Stimulated activated CD8-positive, alpha-beta memory T cell treated with anti-CD3 and anti-CD28 coated beads, Interleukin-7, amount 100 ng/mL, for 1 hour (primary cell): ENCODE measurements around the gene PIEZO1.

ENCODE experiments used
- DNase-seq, 2 donors: peaks; one replicate each; pipeline ENCODE4 v3.0.0-alpha.2; 2020; ENCODE audit warnings: low read depth in 2 of 2

The PIEZO1 gene

DNA sequence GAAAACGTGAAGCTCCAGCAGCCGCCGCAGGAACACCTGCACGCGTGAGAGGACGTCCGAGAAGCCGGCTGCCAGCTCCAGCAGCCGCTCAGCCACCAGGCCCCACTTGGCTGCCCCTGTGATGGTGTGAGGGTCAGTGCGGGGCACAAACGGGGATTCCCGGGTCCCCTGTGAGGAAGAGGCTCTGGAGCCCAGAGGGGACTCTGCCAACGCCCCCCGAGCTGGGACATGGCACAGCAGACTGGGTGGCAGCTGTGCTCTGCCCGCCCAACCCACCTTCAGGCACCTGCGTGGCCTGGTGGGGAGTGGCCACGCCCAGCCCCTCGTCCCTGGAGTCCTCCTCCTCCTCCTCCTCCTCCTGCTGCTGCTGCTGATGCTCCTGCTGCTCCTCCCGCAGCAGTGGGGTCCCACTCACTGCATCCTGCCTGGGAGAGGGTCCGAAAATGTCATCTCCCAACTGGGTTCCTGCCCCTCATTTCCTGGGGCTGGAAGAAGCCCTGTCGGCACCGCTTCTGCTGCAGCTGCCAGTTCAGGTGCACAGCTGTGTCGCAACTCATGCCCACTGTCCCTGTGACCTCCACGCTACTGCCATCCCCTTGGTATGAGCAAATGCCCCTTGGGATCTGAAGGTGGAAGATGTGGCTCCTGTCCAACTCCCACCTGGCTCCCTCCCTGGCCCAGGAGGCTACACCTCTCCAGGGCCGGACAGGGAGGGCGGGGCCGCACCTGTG, 51.2 kb downstream of the PIEZO1 start:
- no peak for DNase-seq

DNA sequence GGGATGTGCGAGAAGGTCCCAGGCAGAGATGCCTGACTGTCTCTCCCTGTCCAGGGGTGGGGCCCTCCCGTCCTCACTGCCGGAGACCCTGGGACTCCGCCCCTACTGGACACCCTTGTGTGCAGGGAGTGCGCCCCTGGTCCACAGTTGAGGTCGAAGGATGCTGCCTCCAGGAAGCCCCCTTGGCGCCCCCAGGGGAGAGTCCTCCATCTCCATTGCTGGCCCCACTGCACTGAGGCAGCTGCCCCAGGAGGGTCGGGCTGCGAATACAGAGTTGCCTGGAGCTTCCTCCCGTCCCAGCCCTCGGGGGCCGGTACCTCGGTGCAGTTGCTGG, 52.1 kb downstream of the PIEZO1 start:
- no peak for DNase-seq

DNA sequence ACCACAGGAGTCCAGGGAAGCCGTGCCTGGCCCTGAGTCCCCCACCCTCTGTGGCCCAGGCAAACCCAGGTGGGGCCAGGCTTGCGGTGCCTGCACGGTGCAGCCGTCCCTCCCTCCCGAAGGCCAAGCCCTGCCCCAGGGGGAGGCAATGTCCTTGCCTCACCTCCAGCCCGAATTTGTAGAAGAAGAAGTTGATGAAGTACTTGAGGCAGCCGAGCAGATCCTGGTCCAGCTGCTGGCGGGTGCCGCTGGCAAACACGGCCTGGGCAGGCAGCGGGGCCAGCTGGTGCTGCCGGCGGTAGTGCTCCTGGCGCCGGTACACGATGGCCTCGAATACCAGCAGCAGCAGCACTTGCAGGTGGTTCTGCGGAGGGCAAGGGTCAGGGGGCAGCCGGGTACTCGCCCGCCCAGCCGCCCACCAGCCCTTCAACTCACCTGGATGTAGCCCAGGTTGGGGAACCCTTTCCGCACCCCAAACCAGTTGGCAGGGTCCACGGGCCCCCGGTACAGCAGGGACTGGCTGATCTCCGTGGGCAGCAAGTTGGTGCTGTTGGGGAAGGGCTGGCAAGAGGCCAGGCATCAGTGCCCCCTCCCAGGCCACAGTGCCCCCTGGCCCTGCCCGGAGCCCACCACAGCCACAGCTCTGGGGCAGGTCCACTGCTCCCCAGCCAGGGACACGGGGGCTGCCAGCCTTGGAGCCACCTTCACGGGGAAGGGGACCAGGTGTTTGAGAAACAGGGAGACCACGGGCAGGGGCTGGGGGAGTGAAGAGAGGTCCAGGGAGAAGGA, 52.7 kb downstream of the PIEZO1 start:
- no peak for DNase-seq

DNA sequence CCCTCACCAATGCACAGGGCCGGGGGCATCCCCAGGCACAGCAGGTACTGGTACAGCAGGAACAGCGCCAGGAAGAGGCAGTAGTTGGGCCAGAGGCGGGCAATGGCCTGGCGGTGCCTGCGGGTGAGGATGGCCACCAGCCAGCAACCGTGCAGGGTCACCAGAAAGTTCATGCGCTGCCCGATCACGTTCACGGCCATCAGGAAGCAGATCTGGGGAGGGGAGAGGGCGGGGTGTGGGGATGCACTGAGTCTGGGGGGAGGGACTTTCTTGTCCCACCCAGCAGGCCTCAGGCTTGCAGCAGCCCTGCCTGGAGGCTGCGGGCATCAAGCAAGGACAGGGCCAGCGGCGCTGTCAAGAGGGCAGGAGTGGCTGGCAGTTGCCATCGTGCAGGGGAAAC, 53.3 kb downstream of the PIEZO1 start:
- DNase-seq = no peak

DNA sequence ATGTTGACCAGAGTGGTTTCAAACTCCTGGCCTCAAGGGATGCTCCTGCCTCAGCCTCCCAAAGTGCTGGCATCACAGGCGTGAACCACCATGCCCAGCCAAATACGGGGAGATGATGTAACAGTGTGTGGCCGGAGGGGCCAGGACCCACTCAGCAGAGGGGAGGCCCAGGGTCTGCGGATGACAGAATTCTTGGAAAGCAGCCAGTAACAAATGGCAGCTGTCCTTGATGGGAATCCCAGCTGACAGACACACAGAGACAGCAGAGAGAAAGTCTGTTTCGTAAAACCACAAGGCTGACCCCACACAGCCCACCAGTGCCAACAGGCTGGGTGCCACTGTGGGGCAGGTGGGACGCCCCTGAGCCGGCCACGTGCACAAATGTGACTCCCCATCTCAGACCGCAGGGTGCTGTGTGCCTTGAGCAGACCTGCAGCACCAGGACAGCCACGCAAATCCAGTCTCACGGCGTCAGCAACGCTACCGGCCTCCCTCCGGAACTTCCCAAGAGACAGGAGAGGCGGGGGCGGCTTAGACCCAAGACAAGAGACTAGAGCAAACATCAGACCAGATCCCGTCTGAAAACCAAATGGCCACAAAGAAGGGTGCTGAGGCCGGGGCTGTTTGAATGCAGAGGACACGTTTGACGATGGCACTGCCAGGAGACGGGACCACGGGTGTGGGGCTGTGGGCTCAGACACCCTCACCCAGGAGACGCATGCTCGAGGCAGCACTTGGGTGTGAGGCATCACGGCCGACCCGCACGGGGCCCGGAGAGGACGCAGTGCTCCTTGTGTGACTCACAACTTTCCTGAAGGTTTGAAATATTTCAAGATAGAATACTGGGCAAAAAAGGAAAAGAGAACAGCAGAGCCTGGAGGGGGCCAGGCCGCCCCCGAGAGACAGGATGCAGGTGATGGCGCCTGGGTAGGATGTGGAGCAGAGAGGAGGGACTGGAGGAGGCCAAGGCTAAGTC, 54.1 kb downstream of the PIEZO1 start:
- DNase-seq = no peak

DNA sequence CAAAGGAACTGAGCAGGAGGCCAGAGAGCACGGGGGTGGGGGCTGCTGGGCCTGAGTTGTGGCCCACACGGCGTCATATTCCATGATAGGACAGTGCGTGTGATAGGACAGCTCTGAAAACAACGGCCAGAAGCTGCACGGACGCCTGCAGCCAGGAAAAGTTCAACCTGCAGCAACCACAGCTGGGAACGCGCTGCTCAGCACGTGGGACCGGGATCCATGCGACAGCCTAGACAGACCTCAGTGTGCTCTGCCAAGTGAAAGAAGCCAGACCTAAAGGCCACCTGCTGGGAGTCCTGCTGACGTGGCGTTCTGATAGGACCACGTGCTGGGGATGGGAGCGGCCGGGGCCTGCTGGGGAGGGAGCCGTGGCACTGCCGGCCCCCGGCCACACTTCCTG, 57.1 kb downstream of the PIEZO1 start:
- no peak for DNase-seq

DNA sequence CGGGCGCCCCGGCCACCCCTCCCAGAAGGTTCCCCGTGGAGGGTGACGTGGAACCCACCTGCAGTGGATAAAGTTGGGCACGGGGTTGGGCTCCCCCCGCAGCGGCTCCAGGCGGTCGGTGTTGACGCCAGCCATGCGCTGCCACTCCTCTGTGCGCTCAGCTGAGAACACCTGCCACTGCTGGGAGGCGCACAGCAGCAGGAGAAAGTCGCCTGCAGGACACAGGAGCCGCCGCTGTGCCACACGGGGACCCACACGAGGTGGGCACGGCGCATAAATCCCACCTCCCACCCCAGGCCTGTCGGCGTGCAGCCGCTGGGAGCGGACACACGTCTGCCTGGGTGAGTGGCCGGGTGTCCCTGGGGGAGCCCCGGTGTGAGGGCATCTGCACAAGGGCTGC, 58.0 kb downstream of the PIEZO1 start:
- DNase-seq = no peak

DNA sequence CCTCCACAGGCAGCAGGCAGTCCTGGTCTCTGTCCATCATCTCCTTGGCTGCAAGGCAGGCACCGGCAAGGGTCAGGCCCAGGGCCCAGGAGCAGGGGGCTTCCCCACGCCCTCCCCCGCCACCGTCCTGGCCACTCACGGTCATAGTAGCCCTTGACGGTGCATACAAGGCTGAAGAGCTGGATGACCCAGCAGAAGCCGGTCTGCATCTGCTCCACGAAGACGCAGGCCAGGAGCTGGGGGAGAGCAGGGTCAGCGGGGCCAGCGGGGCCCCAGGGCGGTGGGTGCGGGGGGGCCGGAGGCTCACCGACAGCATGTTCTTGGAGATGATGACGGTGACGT, 58.6 kb downstream of the PIEZO1 start:
- DNase-seq = no peak

DNA sequence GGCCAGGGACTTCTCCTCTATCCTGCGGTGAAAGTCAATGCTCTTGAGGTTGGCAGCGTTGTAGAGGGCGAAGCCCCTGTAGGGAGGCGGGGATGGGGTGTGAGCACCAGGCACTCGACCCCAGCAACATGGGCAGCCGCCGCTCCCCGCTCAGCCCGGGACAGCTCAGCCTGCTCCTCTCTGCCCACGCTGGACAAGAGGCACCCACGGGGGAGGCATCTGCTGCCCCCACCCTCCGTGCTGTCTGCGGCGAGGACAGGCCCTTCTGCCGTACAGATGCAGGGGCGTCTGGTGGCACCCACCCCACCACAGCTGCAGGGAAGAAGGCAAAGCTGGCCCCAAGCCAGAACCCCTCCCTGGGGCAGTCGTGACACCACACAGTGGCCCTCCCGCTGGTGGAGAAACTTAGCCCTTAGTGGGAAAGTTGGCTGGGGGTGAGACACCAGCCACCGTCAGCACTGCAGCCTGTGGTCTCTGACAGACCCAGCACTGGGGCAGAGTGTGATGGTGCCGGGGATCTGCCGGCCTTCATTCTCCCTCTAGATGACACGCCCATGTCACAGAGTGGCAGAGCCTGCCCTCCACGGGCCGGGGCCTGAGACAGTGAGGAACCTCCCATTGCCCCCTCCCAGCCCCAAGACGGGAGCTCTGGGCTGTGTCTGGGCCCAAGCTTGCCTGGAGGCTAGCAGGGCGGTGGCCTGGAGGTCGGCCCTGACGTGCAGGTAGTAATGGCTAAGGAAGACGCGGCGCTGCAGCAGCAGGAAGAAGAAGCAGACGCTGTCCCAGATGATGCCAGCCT, 59.2 kb downstream of the PIEZO1 start:
- no peak for DNase-seq

DNA sequence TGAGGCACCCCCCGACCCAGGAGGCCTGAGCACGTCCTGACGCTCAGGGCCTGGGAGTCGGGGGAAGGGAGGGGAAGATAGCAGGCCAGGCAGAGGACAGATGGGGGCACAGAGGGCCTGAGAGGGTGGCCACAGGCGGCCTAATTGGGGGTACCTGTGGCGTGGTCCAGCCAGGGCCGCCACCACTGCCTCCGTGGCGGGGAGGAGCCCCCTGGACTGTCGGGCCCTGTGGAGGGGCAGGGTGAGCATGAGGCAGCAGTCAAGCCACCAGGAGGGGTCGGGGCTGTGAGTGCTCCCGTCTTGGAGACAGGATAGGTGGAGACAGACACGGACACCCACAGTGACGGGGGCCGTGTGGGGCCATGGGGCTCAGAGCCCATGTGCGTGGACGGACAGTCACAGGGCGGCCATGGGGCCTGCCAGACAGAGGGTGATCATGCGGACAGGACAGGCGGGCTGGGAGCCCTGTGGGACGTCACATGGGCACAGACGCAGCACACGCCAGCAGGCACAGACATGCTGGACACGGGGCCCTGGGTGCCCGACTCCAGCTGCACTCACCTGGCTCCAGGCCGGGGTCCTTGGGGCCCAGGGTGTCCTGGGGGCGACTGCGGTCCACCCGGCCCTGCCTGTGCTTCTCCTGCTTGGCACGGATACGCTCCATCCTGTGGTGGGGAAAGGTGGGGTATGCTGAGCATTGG, 60.0 kb downstream of the PIEZO1 start:
- no peak for DNase-seq

DNA sequence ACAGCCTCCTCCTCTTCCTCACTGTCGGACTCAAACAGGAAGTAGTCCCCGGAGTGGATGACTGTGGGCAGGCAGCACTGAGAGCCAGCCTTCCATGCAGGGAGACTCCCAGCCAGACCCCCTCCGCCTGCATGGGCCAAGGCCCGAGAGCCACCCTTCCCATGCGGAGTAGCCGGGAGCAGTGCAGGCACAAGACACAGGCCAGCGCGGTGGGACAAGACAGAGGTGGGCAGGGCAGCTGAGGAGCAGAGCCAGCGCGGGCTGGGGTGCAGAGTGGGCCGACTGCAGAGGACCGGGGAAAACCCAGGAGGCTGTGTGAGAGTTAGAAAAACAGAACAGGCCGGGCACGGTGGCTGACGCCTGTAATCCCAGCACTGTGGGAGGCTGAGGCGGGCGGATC, 61.1 kb downstream of the PIEZO1 start:
- DNase-seq = no peak

DNA sequence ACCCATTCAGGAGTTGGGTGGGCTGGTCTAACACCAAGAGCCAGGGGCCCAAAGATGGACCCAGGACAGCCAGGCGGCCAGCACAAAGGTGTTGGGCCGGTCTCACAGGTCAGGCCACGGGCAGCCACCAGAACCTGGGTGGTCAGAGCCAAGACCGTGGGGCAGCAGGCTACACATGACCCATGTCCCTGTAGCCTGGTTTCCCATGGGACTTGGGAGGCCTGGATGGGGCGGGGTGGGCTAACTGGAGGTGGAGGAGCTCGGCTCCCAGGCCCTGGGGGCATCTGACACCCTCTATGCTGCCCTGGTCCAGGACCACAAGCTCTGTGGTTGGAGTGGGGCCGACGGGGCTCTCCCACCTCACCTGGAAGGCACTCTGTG, 61.5 kb downstream of the PIEZO1 start:
- no peak for DNase-seq

DNA sequence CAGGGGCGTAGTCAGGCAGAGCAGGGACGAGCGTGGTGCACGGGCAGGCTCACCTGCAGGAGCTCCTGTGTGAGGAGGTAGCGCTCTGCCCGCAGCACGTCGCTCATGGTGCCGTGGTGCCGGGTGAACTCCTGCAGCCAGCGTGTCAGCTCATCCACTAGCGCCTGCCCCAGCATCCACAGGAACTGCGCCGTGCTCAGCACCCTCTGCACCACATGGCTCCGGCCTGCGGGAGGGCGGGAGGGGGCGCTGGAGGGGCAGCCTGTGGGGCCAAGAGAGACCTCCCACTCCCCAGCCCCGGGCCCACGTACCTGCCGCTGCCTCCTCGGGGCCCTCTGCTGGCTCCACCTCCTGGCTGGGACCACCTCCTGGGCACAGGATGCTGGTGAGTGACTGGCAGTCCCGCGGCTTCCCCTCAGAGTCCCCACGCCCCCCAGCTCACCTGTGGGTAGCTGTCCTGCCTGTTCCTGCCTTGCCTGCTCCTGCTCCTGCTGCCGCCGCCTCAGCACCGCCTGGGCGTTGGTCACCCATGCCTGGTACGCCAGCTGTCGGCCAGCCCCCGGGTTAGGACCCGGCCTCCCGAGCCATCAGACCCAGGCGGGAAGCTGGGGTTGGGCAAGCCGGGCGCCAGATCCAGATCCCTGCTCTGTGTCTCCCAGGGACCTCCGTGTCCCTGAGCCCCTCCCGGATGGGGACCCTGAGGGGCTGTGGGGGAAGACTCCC, 62.1 kb downstream of the PIEZO1 start:
- no peak for DNase-seq

DNA sequence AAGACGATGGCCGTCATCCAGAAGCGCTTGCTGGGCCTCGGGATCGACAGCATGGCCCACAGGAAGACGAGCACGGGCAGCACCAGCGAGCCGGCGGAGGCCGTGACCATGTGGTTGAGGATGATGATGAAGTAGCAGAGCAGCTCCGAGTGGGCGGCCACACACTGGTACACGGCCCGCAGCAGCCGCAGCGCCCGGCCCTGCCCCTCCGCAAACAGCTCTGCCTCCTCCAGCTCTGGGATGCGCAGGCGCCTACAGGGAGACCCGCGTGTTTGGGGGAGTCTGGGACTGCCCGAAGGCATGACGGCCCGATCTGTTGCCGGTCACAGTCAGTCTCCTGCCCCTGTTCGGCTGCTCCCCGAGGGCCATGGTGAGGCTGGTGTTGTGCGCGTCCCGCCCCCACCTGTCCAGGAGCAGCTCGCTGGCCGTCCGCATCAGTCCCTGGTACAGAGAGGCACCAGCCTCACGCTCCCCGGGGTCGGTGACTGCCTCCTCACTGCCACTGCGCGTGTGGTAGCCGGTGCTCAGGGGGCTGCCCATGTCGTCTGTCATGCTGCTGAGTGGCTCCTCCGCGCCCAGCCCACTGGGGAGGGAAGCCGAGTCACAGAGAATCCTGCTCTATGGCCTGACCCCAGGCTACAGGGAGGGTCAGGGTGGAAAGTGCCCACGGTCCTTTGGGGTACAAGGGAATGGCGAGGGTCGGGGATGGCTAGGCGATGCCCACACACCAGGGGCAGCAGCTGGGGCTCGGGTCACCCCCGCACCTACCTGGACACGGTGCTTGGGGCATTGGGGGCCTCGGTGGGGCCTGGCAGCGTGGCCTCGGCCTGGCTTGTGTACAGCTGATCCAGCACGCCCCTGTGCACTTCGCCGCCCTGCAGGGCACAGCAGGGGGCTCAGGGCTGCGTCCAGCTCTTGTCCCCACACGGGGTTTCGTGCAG, 62.9 kb downstream of the PIEZO1 start:
- no peak for DNase-seq

DNA sequence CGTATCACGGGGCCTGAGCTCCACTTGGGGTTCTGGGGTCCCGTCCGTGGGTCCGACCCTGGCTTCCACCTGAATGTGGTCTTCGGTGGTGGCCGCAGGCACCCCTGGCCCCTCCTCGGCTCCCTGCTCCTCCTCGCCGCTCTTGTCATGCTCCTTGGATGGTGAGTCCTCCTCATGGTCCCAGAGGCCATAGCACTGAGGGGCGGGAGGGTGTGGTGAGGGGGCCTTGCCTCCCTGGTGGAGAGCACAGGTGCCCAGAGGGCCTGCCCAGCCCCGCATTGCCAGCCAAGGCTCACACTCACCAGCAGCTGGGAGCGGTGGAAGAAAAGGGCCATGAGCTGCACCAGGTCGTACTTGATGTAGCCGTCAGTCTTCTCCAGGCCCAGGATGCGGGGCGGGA, 63.8 kb downstream of the PIEZO1 start:
- no peak for DNase-seq

DNA sequence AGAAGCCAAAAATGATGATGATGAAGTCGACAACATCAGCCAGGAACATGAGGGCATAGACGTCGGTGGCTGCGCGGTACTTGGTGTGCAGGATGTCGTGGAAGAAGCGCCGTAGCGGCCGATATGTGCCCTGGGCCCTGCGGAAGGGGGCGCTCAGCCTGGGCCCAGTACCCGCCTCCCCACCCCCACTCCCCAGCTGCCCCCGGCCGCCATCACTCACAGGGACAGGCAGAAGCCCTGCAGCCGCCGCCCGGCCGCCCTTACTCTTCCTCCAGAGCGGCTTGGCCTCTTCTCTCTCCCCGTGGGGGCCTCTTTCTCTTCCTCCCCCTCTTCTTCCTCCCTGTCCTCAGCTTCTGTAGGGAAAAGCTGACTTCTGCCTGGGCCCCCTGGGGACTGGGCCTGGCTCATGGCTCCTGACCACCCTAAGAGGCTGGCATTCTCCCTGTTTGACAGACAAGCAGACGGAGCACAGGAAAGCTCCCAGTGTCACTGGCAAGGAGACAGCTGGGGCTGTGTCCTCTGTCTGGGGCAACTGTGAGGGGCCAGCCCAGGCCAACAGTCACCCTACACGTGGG, 64.5 kb downstream of the PIEZO1 start:
- no peak for DNase-seq

DNA sequence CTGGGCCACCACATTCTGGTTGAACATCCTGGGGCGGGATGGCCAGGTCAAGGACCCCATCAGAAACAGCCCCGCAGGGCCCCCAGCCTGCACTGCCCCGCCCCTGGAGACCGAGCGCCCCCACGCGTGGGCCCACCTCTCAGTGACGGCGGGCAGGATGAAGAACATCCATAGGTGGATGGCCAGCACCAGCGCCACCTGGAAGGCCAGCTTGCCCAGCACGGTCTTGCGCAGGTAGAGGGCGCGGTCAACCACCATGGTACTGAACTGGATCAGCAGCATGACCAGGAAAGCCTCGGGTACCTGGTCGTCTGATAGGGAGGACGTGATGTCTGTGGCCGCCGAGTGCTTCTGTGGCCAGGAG, 65.1 kb downstream of the PIEZO1 start:
- DNase-seq = no peak

DNA sequence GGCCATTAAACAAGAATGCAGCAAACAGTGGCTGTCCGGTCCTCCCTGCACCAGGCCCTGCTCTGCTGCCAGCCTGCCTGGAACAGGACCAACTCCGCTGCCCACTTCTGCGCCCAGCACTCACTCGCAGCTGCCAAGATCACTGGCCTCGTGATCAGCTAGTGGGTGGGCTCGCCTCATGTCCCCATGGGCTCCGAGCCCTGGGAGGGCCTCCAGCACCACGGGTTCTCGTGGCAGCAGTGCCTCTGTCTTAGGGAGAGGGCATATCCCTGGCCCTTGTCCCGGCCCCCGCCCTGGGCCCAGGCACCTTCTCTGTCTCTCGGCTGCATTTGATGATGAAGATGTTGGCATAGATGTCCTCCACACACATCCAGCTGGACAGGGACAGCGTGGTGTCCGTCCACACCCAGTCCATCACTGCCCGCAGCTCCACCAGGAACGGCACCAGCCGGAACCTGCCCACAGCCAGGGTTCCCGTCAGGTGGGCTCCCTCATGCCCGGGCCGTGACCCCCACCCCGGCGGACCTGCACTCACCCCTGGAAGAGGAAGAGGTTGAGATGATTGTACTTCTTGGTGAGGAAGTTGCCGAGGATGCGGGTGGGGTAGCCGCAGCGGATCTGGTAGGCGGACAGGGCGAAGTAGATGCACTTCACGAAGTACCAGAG, 65.6 kb downstream of the PIEZO1 start:
- no peak for DNase-seq

DNA sequence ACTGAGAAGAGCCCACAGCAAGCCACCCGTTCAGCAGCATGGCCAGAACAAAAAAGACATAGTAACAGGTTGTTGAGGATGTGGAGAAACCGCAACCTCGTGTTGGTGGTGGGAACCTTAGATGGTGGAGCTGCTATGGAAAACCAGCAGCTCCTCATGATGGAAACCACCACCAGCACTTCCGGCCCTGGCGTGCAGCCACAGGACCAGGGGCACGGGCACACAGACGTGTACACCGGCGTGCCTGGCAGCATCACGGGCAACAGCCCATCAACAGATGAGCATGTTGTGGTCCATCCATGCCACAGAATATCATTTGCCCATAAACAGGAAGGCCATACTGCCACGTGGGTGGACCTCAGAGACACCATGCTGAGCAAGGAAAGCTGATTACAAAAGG, 66.8 kb downstream of the PIEZO1 start:
- no peak for DNase-seq
